K562 (cell line): ENCODE measurements around the gene HOXB5. TPM values are rescaled to one million over a fixed set of nuclear protein-coding genes. Genes with fewer than 3 reads are reported as not detected.

ENCODE experiments used
- CHAMP1 ChIP-seq: fragments of 450-650 bp; IDR thresholded peaks from 2 replicates; pipeline ENCODE4 v1.6.1; 2016; ENCODE audit warnings: mild to moderate bottlenecking
- ELK3 ChIP-seq: fragments of 450-650 bp; formaldehyde crosslinking; IDR thresholded peaks from 2 replicates; pipeline ENCODE4 v1.4.0; 2020; ENCODE audit warnings: mild to moderate bottlenecking
- HDAC1 ChIP-seq, 2 experiments: fragments of 450-650 bp; IDR thresholded peaks; 2 replicates each; pipeline ENCODE4 v1.6.1; 2016 to 2017; ENCODE audit warnings: inconsistent platforms in 1 of 2, mild to moderate bottlenecking in 1 of 2, moderate library complexity in 1 of 2
- KHSRP ChIP-seq: fragments of 450-650 bp; IDR thresholded peaks from 2 replicates; pipeline ENCODE4 v1.6.1; 2017
- NCOA4 ChIP-seq: fragments of 450-650 bp; IDR thresholded peaks from 2 replicates; pipeline ENCODE4 v1.6.1; 2018; ENCODE audit warnings: mild to moderate bottlenecking; ENCODE audit not compliant: partially characterized antibody
- PREB ChIP-seq: sonication (generic); formaldehyde crosslinking; IDR thresholded peaks from 2 replicates; pipeline ENCODE4 v1.8.1; 2023; ENCODE audit warnings: mild to moderate bottlenecking, missing genetic modification reagents
- SMARCC2 ChIP-seq: fragments of 450-650 bp; IDR thresholded peaks from 2 replicates; pipeline ENCODE4 v1.6.1; 2017; ENCODE audit warnings: antibody characterized with exemption, moderate library complexity, mild to moderate bottlenecking, low read depth
- TFAM ChIP-seq: fragments of 250-450 bp; sonication (Bioruptor Pico); conservative IDR thresholded peaks from 2 replicates; pipeline ENCODE4 v1.5.0; 2021; ENCODE audit warnings: mild to moderate bottlenecking, moderate library complexity
- ZBTB8A ChIP-seq: fragments of 450-650 bp; IDR thresholded peaks from 2 replicates; pipeline ENCODE4 v1.6.1; 2018; ENCODE audit warnings: mild to moderate bottlenecking, moderate library complexity; ENCODE audit not compliant: partially characterized antibody
- ZNF121 ChIP-seq: sonication (generic); formaldehyde crosslinking; conservative IDR thresholded peaks from 2 replicates; pipeline ENCODE4 v1.8.0; 2022; ENCODE audit warnings: missing genetic modification reagents
- ZNF184 ChIP-seq: sonication (generic); formaldehyde crosslinking; IDR thresholded peaks from 2 replicates; pipeline ENCODE4 v1.5.0; 2020; ENCODE audit warnings: missing genetic modification reagents
- ZNF830 ChIP-seq: fragments of 250-450 bp; sonication (Bioruptor Pico); IDR thresholded peaks from 2 replicates; pipeline ENCODE4 v1.5.0; 2021; ENCODE audit warnings: mild to moderate bottlenecking
- polyA plus RNA-seq, 8 experiments: library from polyadenylated mRNA; depleted of rRNA in 4 of 8; stranded (reverse) in 5 of 8; unstranded in 3 of 8; fragments of >200 nt; fragmentation: Nextera tagmentation in 2 of 8; fragmentation: Illumina TruSeq in 1 of 8; extraction: Ambion mirVana in 2 of 8; extraction: Trizol in 1 of 8; gene quantifications; 2 replicates each; pipeline versions ENCODE4 v1.2.1 to v1.2.3, GENCODE V29; 2011 to 2014; ENCODE audit warnings: inconsistent platforms in 1 of 8, missing spikeins in 1 of 8
- total RNA-seq, 7 experiments: library from RNA; depleted of rRNA in 6 of 7; stranded (reverse); fragments of >200 nt in 6 of 7; fragmentation: Illumina TruSeq in 2 of 7; extraction: Trizol in 2 of 7; gene quantifications; 2 replicates each; pipeline versions ENCODE4 v1.2.1 to v1.2.3, GENCODE V29; 2011 to 2021; ENCODE audit warnings: low replicate concordance in 1 of 7
- TF ChIP-seq, protein P1 (sequence below): fragments of 250-450 bp; sonication (Bioruptor Pico); IDR thresholded peaks from 2 replicates; pipeline ENCODE4 v1.9.0; 2021; ENCODE audit warnings: mild to moderate bottlenecking, inconsistent platforms
- TF ChIP-seq, protein P2 (sequence below): fragments of 250-450 bp; sonication (Bioruptor Pico); IDR thresholded peaks from 2 replicates; pipeline ENCODE4 v1.4.0; 2020; ENCODE audit warnings: mild to moderate bottlenecking, moderate library complexity, borderline replicate concordance

HOXB5 gene
- total and polyA plus RNA-seq, 9 of the 15 experiments (the other 6 are each of a cell fraction or from before 2014, with no cell fraction given), result 0.24 to 2.7 (median 0.65) TPM

- no peak for TF ChIP-seq ZNF830 (CRISPR knock-in tag)
- no peak for TF ChIP-seq NCOA4
- no peak for TF ChIP-seq ELK3 (CRISPR knock-in tag)
- no peak for TF ChIP-seq CHAMP1
- no peak for TF ChIP-seq PREB (CRISPR knock-in tag)
- TF ChIP-seq SMARCC2, result 0 out of 2 replicates have a peak, but pooled peaks have one; percentile 39
- TF ChIP-seq, protein P1, sequence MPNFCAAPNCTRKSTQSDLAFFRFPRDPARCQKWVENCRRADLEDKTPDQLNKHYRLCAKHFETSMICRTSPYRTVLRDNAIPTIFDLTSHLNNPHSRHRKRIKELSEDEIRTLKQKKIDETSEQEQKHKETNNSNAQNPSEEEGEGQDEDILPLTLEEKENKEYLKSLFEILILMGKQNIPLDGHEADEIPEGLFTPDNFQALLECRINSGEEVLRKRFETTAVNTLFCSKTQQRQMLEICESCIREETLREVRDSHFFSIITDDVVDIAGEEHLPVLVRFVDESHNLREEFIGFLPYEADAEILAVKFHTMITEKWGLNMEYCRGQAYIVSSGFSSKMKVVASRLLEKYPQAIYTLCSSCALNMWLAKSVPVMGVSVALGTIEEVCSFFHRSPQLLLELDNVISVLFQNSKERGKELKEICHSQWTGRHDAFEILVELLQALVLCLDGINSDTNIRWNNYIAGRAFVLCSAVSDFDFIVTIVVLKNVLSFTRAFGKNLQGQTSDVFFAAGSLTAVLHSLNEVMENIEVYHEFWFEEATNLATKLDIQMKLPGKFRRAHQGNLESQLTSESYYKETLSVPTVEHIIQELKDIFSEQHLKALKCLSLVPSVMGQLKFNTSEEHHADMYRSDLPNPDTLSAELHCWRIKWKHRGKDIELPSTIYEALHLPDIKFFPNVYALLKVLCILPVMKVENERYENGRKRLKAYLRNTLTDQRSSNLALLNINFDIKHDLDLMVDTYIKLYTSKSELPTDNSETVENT (CRISPR knock-in tag), result no peak
- peak in 1 of 2 experiments; percentile 32; a peak in 1 of 4 replicates for TF ChIP-seq HDAC1 (IDR thresholded peaks at IDR 0.05)
- TF ChIP-seq, protein P2, sequence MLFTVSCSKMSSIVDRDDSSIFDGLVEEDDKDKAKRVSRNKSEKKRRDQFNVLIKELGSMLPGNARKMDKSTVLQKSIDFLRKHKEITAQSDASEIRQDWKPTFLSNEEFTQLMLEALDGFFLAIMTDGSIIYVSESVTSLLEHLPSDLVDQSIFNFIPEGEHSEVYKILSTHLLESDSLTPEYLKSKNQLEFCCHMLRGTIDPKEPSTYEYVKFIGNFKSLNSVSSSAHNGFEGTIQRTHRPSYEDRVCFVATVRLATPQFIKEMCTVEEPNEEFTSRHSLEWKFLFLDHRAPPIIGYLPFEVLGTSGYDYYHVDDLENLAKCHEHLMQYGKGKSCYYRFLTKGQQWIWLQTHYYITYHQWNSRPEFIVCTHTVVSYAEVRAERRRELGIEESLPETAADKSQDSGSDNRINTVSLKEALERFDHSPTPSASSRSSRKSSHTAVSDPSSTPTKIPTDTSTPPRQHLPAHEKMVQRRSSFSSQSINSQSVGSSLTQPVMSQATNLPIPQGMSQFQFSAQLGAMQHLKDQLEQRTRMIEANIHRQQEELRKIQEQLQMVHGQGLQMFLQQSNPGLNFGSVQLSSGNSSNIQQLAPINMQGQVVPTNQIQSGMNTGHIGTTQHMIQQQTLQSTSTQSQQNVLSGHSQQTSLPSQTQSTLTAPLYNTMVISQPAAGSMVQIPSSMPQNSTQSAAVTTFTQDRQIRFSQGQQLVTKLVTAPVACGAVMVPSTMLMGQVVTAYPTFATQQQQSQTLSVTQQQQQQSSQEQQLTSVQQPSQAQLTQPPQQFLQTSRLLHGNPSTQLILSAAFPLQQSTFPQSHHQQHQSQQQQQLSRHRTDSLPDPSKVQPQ (CRISPR knock-in tag), result no peak
- peak; percentile 12; the same call in 1 of the 2 replicates for TF ChIP-seq KHSRP
- no peak for TF ChIP-seq ZBTB8A
- TF ChIP-seq ZNF184 (CRISPR knock-in tag), result no peak
- no peak for TF ChIP-seq ZNF121 (CRISPR knock-in tag)
- no peak for TF ChIP-seq TFAM (CRISPR knock-in tag)
These were observed 13.6 kb downstream of the HOXB5 start (continued) for GRCh38 chr17:48579760-48580554.
